HG03442 (cell line): Measurements from ENCODE around the gene INSC.

Experiments
- ATAC-seq: cut with Tn5 transposase; IDR thresholded peaks from one replicate; pipeline ENCODE4 v1.9.1; 2021; ENCODE audit warnings: mild to moderate bottlenecking, moderate library complexity; ENCODE audit not compliant: unreplicated experiment

INSC gene

GRCh38 chr11:15208378-15209222, 93.9 kb downstream of the INSC start:
- ATAC-seq: peak; percentile 90

- no peak for ATAC-seq
These were observed 98.2 kb downstream of the INSC start for GRCh38 chr11:15212876-15213275.

- no peak for ATAC-seq
These were observed 98.9 kb downstream of the INSC start for GRCh38 chr11:15213471-15214231.

GRCh38 chr11:15215005-15215404, 100.3 kb downstream of the INSC start:
- no peak for ATAC-seq

GRCh38 chr11:15216678-15217077, 102.0 kb downstream of the INSC start:
- peak; percentile 57 for ATAC-seq

GRCh38 chr11:15217416-15217815, 102.7 kb downstream of the INSC start:
- no peak for ATAC-seq

- ATAC-seq: no peak
These were observed 108.1 kb downstream of the INSC start for GRCh38 chr11:15222777-15223176.

GRCh38 chr11:15223318-15223717, 108.6 kb downstream of the INSC start:
- no peak for ATAC-seq

GRCh38 chr11:15224466-15224865, 109.7 kb downstream of the INSC start:
- no peak for ATAC-seq

GRCh38 chr11:15227011-15227410, 112.3 kb downstream of the INSC start:
- no peak for ATAC-seq

GRCh38 chr11:15228331-15228849, 113.7 kb downstream of the INSC start:
- no peak for ATAC-seq

- no peak for ATAC-seq
These were observed 114.3 kb downstream of the INSC start for GRCh38 chr11:15229069-15229468.

GRCh38 chr11:15232496-15232895, 117.8 kb downstream of the INSC start:
- ATAC-seq: no peak

- no peak for ATAC-seq
These were observed 118.8 kb downstream of the INSC start for GRCh38 chr11:15233371-15234165.

- ATAC-seq: no peak
These were observed 120.1 kb downstream of the INSC start for GRCh38 chr11:15234796-15235195.

- no peak for ATAC-seq
These were observed 121.8 kb downstream of the INSC start for GRCh38 chr11:15236559-15236958.

GRCh38 chr11:15238856-15239255, 124.1 kb downstream of the INSC start:
- no peak for ATAC-seq

GRCh38 chr11:15248749-15249148, 134.0 kb downstream of the INSC start:
- no peak for ATAC-seq

- ATAC-seq: no peak
These were observed 143.9 kb downstream of the INSC start for GRCh38 chr11:15258433-15259165.

GRCh38 chr11:15266999-15267398, 152.3 kb downstream of the INSC start:
- ATAC-seq: no peak
